Left lung (tissue), 10 donors: ENCODE data around the gene TASOR2. TPM values are rescaled to one million over a fixed set of nuclear protein-coding genes. Genes with fewer than 3 reads are reported as not detected.

Source experiments
- ATAC-seq: fragments of 200-7000 bp; cut with Tn5 transposase; one replicate; pipeline ENCODE4 v1.9.1; 2020; ENCODE audit warnings: moderate library complexity
- DNase-seq, 4 donors: peaks; one replicate each; pipeline ENCODE4 v3.0.0-alpha.2; 2013 to 2020
- H3K27ac ChIP-seq, 2 donors: fragments of 200-600 bp; sonication (generic) in 1 of 2; one replicate each; pipeline versions ENCODE4 v1.5.0 to v1.8.0; 2020 to 2021
- H3K27me3 ChIP-seq, 2 donors: fragments of 200-600 bp; sonication (generic) in 1 of 2; one replicate each; pipeline versions ENCODE4 v1.5.0 to v1.8.0; 2020 to 2021
- H3K36me3 ChIP-seq, 2 donors: fragments of 200-600 bp; sonication (generic) in 1 of 2; one replicate each; pipeline versions ENCODE4 v1.5.0 to v1.8.0; 2020 to 2021
- H3K4me1 ChIP-seq, 2 donors: fragments of 200-600 bp; one replicate each; pipeline ENCODE4 v1.8.0; 2021
- H3K4me3 ChIP-seq, 2 donors: fragments of 200-600 bp; sonication (generic) in 1 of 2; one replicate each; pipeline versions ENCODE4 v1.5.0 to v1.8.0; 2020 to 2021; ENCODE audit warnings: mild to moderate bottlenecking in 1 of 2
- H3K9me3 ChIP-seq, 2 donors: fragments of 200-600 bp; sonication (generic) in 1 of 2; one replicate each; pipeline versions ENCODE4 v1.5.0 to v1.8.0; 2020 to 2021
- CTCF ChIP-seq, 2 donors: fragments of 200-600 bp; sonication (generic) in 1 of 2; IDR thresholded peaks; one replicate each; pipeline versions ENCODE4 v1.5.0 to v1.8.0; 2021; ENCODE audit warnings: antibody characterized with exemption in 2 of 2
- intact Hi-C, 2 donors: fragments of 100-400 bp; cut with DNase I; formaldehyde crosslinking; loops; one replicate each; pipeline versions ENCODE4 v1.11.2 to v1.14.2; 2022
- polyA plus RNA-seq, 6 donors: library from polyadenylated mRNA; unstranded; fragments of 120-200 nt; gene quantifications; one replicate each; pipeline ENCODE4 v1.2.1, GENCODE V29; 2013; ENCODE audit not compliant: insufficient read length in 6 of 6
- total RNA-seq, 2 donors: library from RNA; stranded (reverse); fragmentation: NEBNext Ultra II Directional; extraction: Animal tissue kit (Norgen Biotek cat#: 25700); gene quantifications; one replicate each; pipeline ENCODE4 v1.2.1, GENCODE V29; 2021
- donor health status: DM: no; HTN: yes; CAD: no.
- donor health status: DM: no; HTN: no; CAD: no.

The TASOR2 gene
- total and polyA plus RNA-seq, 8 donors = 35.5 to 66.5 (median 39.6) TPM

GRCh38 chr10:5723692-5724091 is 39.1 kb downstream of the TASOR2 start:
- no peaks in the 10 kb centered on the region for H3K4me1 ChIP-seq
- DNase-seq (peak in 1 of 4 donors; percentile 28), ATAC-seq (peak; percentile 81)
- peak overlapping the region in 1 of 2 donors; percentile 20 for H3K27ac ChIP-seq
- intact Hi-C loops = no loop called here
- TF ChIP-seq CTCF (IDR thresholded peaks at IDR 0.05) = no peak
- no peaks in the 10 kb centered on the region for H3K9me3 ChIP-seq
- peaks cover 0 to 61% of the 10 kb centered on the region in 2 donors for H3K36me3 ChIP-seq
- H3K27me3 ChIP-seq = no peaks in the 10 kb centered on the region
- H3K4me3 ChIP-seq = no peak overlapping the region

- Histone ChIP-seq H3K4me1 (no peaks in the 10 kb centered on the region), H3K36me3 (peaks cover 0 to 67% of the 10 kb centered on the region in 2 donors), H3K4me3 (no peak overlapping the region), H3K9me3 (no peaks in the 10 kb centered on the region), H3K27ac (no peak overlapping the region), H3K27me3 (no peaks in the 10 kb centered on the region)
- intact Hi-C loops = no loop called here
- no peak for ATAC-seq
- no peak for TF ChIP-seq CTCF (IDR thresholded peaks at IDR 0.05)
- no peak for DNase-seq
Observed at GRCh38 chr10:5730766-5731165, 46.1 kb downstream of the TASOR2 start.

- Histone ChIP-seq H3K9me3 (no peaks in the 10 kb centered on the region), H3K4me1 (no peaks in the 10 kb centered on the region), H3K27me3 (no peaks in the 10 kb centered on the region), H3K4me3 (no peak overlapping the region), H3K36me3 (peaks cover 0 to 73% of the 10 kb centered on the region in 2 donors), H3K27ac (no peak overlapping the region)
- intact Hi-C loops = no loop called here
- TF ChIP-seq CTCF (IDR thresholded peaks at IDR 0.05) = no peak
- no peak for DNase-seq
- ATAC-seq = no peak
Observed at GRCh38 chr10:5731559-5731958, 46.9 kb downstream of the TASOR2 start.

GRCh38 chr10:5732141-5732540 is 47.5 kb downstream of the TASOR2 start:
- no peaks in the 10 kb centered on the region for H3K4me1 ChIP-seq
- no peak overlapping the region for H3K4me3 ChIP-seq
- no peaks in the 10 kb centered on the region for H3K9me3 ChIP-seq
- no peak overlapping the region for H3K27ac ChIP-seq
- TF ChIP-seq CTCF (IDR thresholded peaks at IDR 0.05) = no peak
- no peak for ATAC-seq
- H3K36me3 ChIP-seq = peaks cover 0 to 73% of the 10 kb centered on the region in 2 donors
- intact Hi-C loops = no loop called here
- no peak for DNase-seq
- H3K27me3 ChIP-seq = no peaks in the 10 kb centered on the region

Other genes starting within 250 kb of the TASOR2 start
- not detected for gene CALML5, start 185.3 kb upstream of the TASOR2 start, total RNA-seq
- gene CALML5, start 185.3 kb upstream of the TASOR2 start, polyA plus RNA-seq = not detected
- not detected for gene CALML3, start 159.9 kb upstream of the TASOR2 start, total RNA-seq
- gene CALML3, start 159.9 kb upstream of the TASOR2 start, polyA plus RNA-seq = under 1 TPM; 0.28 to 0.87 (median 0.64) TPM
- 10 to 100 TPM; 12.9 to 19.6 TPM for gene ASB13, start 18.2 kb upstream of the TASOR2 start, total RNA-seq
- 10 to 100 TPM in 4 of 6 donors, 1 to 10 TPM in 2; 9.0 to 14.9 (median 11.4) TPM for gene ASB13, start 18.2 kb upstream of the TASOR2 start, polyA plus RNA-seq
- 100 to 1,000 TPM; 196 to 219 TPM for gene GDI2, start 128.6 kb downstream of the TASOR2 start, total RNA-seq
- 100 to 1,000 TPM; 234 to 304 (median 262) TPM for gene GDI2, start 128.6 kb downstream of the TASOR2 start, polyA plus RNA-seq
- gene ANKRD16, start 205.1 kb downstream of the TASOR2 start, total RNA-seq = 1 to 10 TPM; 4.4 to 4.5 TPM
- gene ANKRD16, start 205.1 kb downstream of the TASOR2 start, polyA plus RNA-seq = 10 to 100 TPM; 10.6 to 13.0 (median 11.9) TPM
- gene FBH1, start 205.4 kb downstream of the TASOR2 start, total RNA-seq = 10 to 100 TPM; 74.7 to 77.4 TPM
- gene FBH1, start 205.4 kb downstream of the TASOR2 start, polyA plus RNA-seq = 10 to 100 TPM; 78.9 to 96.1 (median 88.1) TPM